Lung (tissue), 12 donors: Measurements from ENCODE around the gene HOXB8. TPM values are rescaled to one million over a fixed set of nuclear protein-coding genes. Genes with fewer than 3 reads are reported as not detected.

Experiments
- ATAC-seq: fragments of 200-7000 bp; cut with Tn5 transposase; one replicate; pipeline ENCODE4 v1.9.1; 2020; ENCODE audit warnings: moderate number of reproducible peaks; ENCODE audit not compliant: insufficient read depth, low FRiP score
- DNase-seq, 3 donors: peaks; one replicate each; pipeline ENCODE4 v3.0.0-alpha.2; 2013 to 2017
- H3K27ac ChIP-seq, 2 donors: one replicate each; pipeline ENCODE4 v1.5.1; 2013; ENCODE audit warnings: mild to moderate bottlenecking in 2 of 2, moderate library complexity in 2 of 2, control low read depth in 1 of 2, inconsistent platforms in 1 of 2, low read depth in 1 of 2, low read length in 1 of 2
- H3K27me3 ChIP-seq, 3 donors: one replicate each; pipeline ENCODE4 v1.5.1; 2013; ENCODE audit warnings: low read length in 2 of 3; ENCODE audit not compliant: control insufficient read depth in 3 of 3, insufficient read depth in 3 of 3
- H3K36me3 ChIP-seq, 4 donors: one replicate each; pipeline ENCODE4 v1.5.1; 2013; ENCODE audit warnings: low read length in 4 of 4, mild to moderate bottlenecking in 1 of 4, moderate library complexity in 1 of 4; ENCODE audit not compliant: control insufficient read depth in 4 of 4, insufficient read depth in 4 of 4
- H3K4me1 ChIP-seq, 5 donors: one replicate each; pipeline ENCODE4 v1.5.1; 2013; ENCODE audit warnings: low read length in 5 of 5, mild to moderate bottlenecking in 2 of 5, moderate library complexity in 1 of 5; ENCODE audit not compliant: control insufficient read depth in 5 of 5, insufficient read depth in 5 of 5
- H3K4me3 ChIP-seq: one replicate; pipeline ENCODE4 v1.5.1; 2013; ENCODE audit warnings: mild to moderate bottlenecking, control low read depth, moderate library complexity
- H3K9ac ChIP-seq, 2 donors: one replicate each; pipeline ENCODE4 v1.5.1; 2013; ENCODE audit warnings: low read length in 2 of 2, control low read depth in 1 of 2; ENCODE audit not compliant: insufficient read depth in 1 of 2
- H3K9me3 ChIP-seq, 4 donors: one replicate each; pipeline ENCODE4 v1.5.1; 2013; ENCODE audit warnings: low read length in 3 of 4, mild to moderate bottlenecking in 1 of 4, moderate library complexity in 1 of 4; ENCODE audit not compliant: control insufficient read depth in 4 of 4, insufficient read depth in 3 of 4
- CTCF ChIP-seq: IDR thresholded peaks from 2 replicates; pipeline ENCODE4 v1.5.1; 2012; ENCODE audit warnings: mild to moderate bottlenecking; ENCODE audit errors: control extremely low read depth, extremely low read depth
- WGBS, 2 donors: extraction: QIAGEN DNeasy Blood & Tissue Kit; methylation state at CpG; one replicate each; pipeline ENCODE4 v1.1.7; 2013; 5-methylcytosine and 5-hydroxymethylcytosine counted together
- polyA plus RNA-seq, 2 donors: library from polyadenylated mRNA; stranded (reverse); fragments of 200-250 nt; gene quantifications; one replicate each; pipeline ENCODE4 v1.2.1, GENCODE V29; 2013
- total RNA-seq, 2 donors: library from RNA; depleted of rRNA in 1 of 2; stranded (reverse); fragments of >200 nt in 1 of 2; gene quantifications; one replicate each; pipeline ENCODE4 v1.2.1, GENCODE V29; 2014 to 2021
- donor health status: control.
- donor health status: control.
- donor health status: Bipolar disorder and iron deficiency.
- donor health status: healthy.
- donor health status: DM: yes; HTN: yes; CAD: no.

Gene HOXB8
- total and polyA plus RNA-seq, 4 donors: 0.08 to 0.31 (median 0.10) TPM; not detected in 1

GRCh38 chr17:48646183-48647102 is 31.4 kb upstream of the HOXB8 start:
- H3K27me3 ChIP-seq: peaks cover 3 to 85% (median 81%) of the 10 kb centered on the region in 3 donors
- no peak overlapping the region for H3K4me3 ChIP-seq
- H3K4me1 ChIP-seq: no peaks in the 10 kb centered on the region
- no peak for ATAC-seq
- H3K27ac ChIP-seq: no peak overlapping the region
- DNase-seq: no peak
- no peak for TF ChIP-seq CTCF
- peaks cover 0 to 3% (median 0%) of the 10 kb centered on the region in 4 donors for H3K9me3 ChIP-seq
- H3K36me3 ChIP-seq: no peaks in the 10 kb centered on the region
- no peak overlapping the region for H3K9ac ChIP-seq
- WGBS, 2 donors: 4% methylated on average over 59 to 80 of the region's 80 CpGs

- H3K9ac ChIP-seq: no peak overlapping the region
- H3K4me3 ChIP-seq: no peak overlapping the region
- H3K36me3 ChIP-seq: no peaks in the 10 kb centered on the region
- DNase-seq (no peak), ATAC-seq (no peak)
- no peak for TF ChIP-seq CTCF
- no peaks in the 10 kb centered on the region for H3K4me1 ChIP-seq
- WGBS, 2 donors: 32 to 51% methylated on average over 14 of the region's 14 CpGs
- H3K27ac ChIP-seq: no peak overlapping the region
- H3K9me3 ChIP-seq: peaks cover 0 to 3% (median 0%) of the 10 kb centered on the region in 4 donors
- peaks cover 3 to 93% (median 88%) of the 10 kb centered on the region in 3 donors for H3K27me3 ChIP-seq
Observed at GRCh38 chr17:48645639-48646182, 30.6 kb upstream of the HOXB8 start.

- TF ChIP-seq CTCF: no peak
- H3K27me3 ChIP-seq: peaks cover 9 to 93% (median 90%) of the 10 kb centered on the region in 3 donors
- peaks cover 0 to 3% (median 0%) of the 10 kb centered on the region in 4 donors for H3K9me3 ChIP-seq
- no peak overlapping the region for H3K27ac ChIP-seq
- ATAC-seq: no peak
- no peak for DNase-seq
- H3K9ac ChIP-seq: no peak overlapping the region
- no peaks in the 10 kb centered on the region for H3K36me3 ChIP-seq
- 41 to 55% methylated on average over 6 of the region's 6 CpGs for WGBS, 2 donors
- H3K4me1 ChIP-seq: no peaks in the 10 kb centered on the region
- no peak overlapping the region for H3K4me3 ChIP-seq
Observed at GRCh38 chr17:48644910-48645557, 29.9 kb upstream of the HOXB8 start.
